Measurements from ENCODE around the gene GEMIN5.
"Not testable (repeated sequence)": the region's sequence is repeated elsewhere in the genome, so short reads cannot be mapped to it uniquely, and the experiment has no call there.

GEMIN5 gene

DNA sequence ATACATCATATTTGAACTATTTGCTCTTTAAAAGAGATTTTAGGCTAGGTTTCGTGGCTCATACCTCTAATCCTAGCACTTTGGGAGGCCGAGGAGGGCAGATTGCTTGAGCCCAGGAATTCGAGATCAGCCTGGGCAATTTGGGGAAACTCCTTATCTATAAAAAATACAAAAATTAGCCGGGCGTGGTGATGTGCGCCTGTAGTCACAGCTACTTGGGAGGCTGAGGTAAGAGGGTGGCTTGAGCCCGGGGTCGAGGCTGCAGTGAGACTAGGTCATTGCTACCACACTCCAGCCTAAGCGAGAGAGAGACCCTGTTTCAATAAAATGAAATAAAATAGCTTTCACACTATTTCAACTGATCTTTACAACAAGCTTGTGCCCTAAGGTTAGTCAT, 2.4 kb upstream of the GEMIN5 start:
- DNase-seq: no peak

DNA sequence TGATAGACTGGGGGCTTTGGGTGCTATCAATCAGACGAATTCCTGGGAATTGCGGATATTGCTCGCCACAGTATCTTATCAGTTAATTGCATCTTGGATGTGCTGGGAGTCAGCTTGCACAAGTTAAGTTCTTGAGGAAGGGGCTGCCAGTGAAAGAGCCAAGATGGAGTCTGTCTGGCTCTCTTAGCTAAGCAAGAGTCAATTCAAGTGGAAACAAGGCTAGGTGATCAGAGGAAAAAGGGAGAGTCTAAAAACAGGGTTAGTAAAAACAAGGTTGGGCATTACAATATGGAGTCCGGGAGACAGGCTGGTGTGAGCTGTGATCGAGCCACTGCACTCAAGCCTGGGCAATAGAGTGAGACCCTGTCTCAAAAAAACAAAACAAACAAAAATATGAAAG, 1.4 kb upstream of the GEMIN5 start:
- DNase-seq: not testable (repeated sequence)

DNA sequence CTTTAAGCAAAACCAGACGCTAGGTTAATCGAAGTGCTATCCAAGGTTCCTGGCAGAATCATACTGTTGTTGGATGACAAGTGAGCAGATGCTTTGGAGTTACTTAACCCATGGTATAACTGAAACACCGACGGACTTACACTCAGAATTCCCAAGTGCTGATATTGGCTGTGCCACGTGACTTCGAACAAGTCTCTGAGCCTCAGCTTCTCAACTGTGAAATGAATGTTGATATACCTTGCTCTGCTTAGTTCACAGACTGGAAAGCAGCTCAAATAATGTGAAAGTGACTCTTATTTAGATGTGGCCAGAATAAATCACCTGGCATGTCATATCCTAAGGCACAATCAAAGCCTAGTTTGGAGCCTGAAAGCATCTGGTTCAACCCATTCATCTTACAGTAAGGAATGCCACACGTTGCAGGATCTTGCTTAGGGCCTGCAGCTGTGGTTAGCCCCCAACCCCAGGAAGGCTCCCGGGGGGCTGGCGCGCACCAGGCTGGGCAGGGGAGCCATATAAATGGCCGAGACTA, 759 bp downstream of the GEMIN5 start:
- no peak for DNase-seq

DNA sequence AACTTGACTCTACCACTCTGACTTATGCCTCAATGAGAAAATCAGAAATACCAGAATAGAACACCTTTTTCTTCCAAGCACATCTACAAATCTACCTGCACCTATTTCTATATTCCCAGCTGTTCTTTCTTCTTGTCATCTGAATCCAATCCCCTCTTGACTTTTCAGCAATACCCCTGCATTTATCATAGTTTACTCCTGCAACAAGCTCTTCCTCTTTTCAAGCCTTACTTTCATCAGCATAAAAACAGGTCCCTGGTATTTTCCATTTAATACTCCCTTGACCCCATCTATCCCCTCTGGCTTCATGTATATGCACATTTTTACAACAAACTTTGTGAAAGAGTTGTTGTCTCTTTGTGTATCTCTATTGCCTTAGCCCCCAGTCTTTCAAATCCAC, 3.1 kb downstream of the GEMIN5 start:
- no peak for DNase-seq

DNA sequence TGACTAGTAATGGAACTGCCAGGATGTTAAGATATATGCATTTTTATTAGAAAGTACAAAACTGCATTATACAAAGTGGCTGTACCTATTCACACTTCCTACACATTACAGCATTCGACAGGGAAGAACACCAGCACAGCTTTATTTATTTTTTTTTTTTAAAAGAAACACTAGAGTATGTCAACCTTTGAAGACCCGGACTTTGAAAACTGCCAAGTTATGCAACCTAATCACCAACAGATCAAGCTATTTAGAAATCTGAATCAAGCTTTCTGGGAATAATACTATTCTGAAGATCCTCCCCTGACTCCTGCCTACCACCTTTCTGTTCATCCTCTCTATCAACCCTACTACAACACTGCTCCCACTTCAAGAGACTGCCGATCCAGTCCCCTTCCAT, 4.5 kb downstream of the GEMIN5 start:
- DNase-seq: no peak

DNA sequence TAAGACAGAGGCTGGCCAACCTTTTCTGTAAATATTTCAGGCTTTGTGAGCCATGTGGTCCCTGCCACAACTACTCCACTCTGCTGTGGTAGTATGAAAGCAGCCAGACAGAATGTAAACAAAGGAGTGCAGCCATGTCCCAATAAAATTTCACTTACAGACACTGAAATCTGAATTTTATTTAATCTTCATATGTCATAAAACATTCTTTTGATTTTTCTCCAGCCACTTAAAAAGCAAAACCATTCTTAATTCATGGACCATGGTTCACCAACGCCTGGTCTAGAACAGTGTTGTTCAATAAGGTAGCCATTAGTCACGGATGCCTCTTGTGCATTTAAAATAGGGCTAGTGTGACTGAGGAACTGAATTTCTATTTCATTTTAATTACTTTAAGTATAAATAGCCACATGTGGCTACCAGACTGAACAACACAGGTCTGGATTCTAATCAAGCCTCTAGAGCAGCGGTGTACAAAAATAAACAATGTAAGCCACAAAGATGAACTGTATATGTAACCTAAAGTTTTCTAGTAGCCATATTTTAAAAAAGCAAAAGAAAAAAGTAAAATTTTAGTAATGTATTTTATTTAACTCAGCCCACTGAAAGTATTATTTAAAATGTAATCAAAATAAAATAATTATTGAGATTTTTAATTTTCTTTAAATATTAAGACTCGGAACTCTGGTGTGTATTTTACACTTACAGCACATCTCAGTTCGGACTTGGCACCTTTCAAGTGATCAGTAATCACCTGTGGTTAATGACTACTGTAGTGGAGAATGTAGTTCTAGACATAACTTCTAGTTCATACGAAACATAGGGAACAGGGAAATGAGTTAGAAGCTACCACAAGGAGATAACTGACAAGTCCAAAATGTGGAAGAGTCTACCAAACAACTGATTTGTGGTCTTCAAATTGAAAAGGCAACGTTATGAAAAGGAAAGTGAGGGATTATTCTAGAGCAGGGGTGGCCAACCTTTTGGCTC, 14.3 kb downstream of the GEMIN5 start:
- DNase-seq: no peak

DNA sequence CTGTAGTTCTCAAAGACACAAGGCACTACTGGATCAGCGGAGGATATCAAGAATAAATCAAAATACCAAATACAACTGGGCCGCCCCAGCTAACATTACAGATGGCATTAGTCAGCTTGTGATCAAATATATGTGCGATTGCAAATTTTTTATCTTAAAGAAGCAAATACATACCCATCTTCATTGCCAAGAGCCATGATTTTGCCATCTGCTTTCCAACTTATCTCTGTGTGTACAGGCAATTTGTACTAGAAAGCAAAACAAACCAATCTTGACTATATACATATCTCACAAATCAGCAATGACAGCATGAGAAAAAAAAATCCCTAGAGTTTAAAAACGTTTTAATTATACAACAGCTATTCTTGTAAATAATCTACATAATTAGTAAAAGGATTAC, 20.3 kb downstream of the GEMIN5 start:
- no peak for DNase-seq

DNA sequence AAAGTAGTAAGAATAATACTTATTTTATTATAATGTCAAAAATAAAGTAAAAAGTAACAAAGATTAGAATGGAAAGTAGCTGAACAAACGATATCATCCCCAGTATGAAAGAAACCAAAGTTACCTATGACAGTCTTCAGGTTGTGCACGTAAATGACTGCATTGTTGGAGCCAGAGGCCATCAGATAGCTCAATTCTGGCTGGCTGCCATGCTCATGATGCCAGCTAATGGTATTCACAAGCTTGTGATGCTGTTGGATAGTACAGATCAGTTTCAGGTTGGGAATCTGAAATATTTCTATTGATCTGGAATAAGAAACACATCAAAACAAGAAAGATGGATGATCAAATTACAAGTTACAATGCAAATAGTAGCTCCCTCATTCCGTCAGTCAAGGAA, 21.1 kb downstream of the GEMIN5 start:
- DNase-seq: no peak

DNA sequence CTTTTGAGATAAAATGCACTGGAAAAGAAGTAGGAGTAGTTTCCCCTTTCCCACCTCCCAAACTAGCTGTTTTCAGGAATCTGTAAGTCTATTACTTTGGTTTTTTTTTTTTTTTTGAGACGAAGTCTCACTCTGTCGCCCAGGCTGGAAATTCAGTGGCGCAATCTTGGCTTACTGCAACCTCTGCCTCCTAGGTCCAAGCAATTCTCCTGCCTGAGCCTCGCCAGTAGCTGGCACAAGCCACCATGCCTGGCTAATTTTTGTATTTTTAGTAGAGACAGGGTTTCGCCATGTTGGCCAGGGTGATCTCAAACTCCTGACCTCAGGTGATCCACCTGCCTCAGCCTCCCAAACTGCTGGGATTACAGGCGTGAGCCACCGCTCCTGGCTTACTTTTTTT, 32.4 kb downstream of the GEMIN5 start:
- not testable (repeated sequence) for DNase-seq

DNA sequence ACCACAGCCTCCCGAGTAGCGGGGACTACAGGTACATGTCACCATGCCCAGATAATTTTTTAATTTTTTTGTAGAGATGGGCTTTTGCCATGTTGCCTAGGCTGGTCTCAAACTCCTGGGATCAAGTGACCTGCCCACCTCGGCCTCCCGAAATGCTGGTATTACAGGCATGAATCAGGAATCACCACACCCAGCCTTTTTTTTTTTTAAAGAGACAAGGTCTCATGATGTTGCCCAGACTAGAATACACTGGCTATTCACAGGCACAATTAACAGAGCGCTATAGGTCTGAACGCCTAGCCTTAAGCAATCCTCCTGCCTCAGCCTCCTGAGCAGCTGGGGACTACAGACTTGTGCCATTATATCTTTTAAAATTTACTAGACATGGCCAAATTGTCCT, 36.1 kb downstream of the GEMIN5 start:
- DNase-seq: no peak

DNA sequence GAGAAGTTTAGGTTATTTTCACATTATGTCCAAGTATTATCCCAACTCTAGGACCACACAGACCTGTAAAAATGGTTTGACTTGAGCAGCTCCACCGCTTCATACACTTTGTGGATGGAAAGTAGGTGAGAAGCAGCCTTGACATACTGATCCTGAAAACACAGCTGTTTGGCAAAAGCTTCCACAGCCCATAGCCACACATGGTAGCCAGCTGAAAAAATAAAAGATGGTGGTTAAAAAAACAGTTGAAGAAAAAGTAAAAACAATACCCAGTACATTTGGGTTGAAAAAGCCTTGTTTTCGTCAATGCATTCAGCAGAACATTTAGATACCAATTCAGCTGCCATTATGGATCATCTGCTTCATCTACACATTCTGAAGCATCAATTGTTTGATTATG, 36.7 kb downstream of the GEMIN5 start:
- no peak for DNase-seq

DNA sequence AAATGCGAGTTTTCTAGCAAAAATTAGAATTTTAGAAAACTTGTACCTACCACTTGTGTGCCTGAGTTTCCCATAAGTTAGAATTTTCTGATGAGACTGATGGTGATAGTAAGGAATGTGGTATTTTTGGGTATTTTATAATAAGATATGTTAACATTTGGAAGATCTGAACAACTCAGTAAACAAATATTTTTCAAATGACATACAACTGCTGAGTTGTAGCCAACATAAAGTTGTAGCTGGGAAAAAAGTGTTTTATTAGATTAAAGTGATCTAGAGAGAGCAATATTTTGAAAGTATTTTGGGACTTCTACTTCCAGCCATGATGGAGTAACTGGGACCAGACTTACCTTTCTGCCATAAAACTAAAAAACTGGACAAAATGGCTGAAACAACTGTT, 37.9 kb downstream of the GEMIN5 start:
- DNase-seq: no peak

DNA sequence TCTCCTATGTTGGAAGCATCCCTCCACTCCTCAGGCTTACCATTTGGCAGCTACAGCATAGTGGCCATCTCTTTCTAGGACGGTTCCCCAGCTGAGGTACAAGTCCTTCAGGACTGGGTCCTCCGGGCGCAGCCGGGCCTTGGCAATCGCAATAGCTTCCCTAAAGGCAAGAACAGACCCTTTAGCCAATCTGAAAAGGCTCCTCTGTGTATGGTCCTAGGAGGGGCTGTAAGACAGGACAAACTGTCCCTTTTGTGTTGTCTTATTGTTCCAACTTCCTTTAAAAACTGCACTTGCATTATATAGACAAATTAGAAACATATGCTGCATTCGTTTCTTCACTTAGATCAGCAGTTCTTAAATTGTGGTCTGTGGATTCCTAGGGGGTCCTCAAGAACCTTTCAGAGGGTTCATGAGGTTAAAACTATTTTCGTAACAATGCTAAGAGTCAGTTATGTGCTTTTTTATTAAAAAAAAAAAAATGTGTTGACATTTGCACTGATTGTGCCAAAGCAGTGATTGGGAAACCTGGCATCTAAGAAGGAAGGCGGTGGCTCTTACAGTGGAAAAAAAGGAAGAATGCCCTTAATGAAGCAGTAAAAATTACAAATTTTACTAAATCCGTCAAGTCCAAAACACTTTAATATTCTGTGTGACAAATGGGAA, 38.7 kb downstream of the GEMIN5 start:
- DNase-seq: no peak

DNA sequence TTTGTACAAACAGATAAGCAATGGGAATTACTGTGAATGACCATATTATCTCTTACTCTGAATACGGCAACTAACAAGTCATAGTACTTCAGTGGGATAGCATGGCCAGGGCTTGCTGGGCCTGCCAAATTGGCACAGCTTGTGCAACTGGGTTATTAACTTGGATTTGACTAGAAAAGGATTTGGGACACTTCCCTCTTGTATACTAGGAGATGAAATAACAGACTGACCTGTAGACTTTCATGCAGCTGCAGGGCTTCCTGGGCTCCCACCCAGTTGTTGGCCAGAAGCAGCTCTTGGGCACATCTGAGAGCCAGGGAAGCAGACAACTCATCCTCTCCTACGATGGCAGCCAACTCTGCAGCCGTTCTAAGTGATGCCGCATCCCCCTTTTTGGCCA, 39.8 kb downstream of the GEMIN5 start:
- no peak for DNase-seq

DNA sequence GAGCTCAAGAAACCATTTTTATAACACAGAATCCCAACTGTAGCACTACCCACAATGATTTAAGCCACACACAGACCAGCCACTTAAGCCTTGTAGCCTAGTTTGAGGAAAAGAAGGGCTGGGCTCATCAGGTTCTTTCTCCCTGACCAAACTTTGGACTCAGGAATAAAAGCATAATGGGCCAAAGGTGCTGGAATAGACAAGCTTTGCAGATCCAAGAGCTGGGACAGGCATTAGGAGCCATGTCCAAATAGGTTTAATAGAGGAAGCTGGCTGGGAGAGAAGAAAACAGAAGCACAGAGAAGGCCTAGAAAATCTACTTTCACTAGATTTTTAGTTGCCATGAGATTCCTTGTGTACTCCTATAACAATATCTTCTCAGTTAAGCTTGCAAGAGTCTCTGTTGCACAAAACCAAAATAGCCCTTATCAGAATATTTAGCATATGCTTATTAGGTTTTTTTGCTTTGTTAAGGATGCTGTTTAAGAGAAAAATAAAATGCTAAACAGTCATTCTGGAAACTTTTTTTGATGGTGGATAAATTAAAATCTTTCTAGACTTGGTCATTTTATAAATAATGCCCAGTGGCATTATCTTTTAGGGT, 41.3 kb downstream of the GEMIN5 start:
- DNase-seq: no peak

DNA sequence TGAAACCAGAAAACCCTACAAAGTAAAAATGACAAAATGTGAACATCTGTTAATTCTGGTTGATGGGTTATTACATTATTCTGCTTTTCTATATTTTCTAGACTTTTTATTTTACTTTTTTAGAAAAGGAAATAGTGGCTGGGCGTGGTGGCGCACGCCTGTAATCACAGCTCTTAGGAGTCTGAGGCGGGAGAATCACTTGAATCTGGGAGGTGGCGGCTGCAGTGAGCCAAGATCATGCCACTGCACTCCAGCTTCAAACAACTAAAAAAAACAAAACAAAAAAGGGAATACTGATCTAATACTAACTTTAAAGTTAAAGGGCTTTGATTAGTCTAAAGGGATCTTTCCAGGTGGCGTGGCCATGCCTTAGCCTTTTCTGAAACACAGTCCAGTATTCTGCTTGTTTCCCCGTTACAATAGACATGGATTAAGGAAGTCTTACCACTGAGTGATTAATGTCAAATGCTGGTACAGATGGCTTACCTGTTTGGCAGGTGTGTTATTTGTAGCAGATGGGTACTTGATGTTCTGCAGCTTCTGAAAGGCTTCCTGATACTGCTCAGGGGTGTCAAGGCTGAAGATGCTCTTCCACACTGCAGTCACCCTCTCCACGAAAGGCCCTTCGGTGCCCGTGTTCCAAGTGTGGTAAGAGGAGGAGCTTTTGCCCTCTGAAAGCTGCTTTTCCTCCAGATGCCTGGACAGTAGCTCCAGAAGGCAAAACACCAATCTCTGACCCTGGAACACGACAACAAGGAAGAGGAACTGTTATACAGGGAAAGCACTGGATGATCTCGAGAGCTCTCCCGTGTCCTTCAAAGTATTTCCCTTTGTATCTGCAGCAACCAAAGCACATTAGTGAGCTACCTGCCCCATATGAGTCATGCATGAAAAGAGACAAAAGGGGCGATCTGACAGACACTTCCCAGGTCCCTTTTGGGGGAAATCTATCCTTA, 42.1 kb downstream of the GEMIN5 start:
- DNase-seq: no peak

DNA sequence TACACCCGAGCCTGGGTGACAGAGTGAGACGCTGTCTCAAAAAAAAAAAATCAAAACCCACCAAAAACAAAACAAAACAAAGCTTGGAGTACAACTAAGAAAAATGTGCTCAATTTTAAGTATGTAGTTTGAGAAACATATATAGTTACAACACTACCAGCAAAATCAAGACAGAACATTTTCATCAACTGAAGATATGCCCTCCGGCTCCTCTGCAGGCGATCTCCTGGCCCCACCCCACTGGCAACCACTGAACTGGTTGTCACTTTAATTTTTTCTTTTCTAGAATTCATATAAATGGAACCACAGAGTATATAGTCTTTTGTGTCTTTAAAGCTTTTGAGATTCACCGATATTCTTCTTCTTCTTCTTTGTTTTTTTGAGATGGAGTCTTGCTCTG, 44.6 kb downstream of the GEMIN5 start:
- no peak for DNase-seq

DNA sequence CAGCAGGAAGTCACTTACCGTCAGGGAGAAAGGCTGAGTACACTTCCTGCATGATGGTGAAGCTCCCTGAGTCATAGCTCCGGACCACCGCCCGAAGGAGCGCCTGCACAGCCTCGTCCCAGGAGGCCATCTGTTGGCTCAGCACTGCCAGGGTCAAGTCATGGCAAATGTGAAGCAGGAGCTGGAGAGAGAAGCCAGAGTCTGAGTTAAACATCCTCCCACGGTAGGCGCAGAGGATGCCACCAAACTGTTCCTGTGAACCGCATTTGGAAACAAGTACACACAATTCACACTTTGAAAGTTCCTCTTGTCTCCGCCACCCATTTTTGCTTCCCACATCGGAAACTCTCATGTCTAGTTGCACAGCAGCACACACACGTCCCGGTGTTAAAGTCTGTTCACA, 45.6 kb downstream of the GEMIN5 start:
- no peak for DNase-seq

DNA sequence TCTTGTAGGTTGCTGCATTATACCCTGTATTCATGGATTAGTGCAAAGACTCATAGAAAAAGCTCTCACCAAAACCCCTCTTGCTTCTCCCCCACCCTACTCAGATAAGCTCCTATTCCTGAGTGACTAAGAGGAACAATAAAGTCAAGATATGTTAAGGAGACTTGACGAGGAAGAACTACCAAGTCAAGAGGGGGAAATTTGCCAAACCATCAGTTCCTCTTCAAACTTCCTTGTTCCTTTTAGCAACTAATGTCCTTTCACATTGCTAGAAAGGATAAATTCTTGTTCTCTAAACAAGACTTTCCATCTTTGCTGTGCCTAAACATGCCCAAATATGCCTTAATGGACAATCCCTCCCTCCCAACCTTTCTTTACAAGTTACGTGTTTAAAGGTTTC, 52.6 kb downstream of the GEMIN5 start:
- DNase-seq: no peak

DNA sequence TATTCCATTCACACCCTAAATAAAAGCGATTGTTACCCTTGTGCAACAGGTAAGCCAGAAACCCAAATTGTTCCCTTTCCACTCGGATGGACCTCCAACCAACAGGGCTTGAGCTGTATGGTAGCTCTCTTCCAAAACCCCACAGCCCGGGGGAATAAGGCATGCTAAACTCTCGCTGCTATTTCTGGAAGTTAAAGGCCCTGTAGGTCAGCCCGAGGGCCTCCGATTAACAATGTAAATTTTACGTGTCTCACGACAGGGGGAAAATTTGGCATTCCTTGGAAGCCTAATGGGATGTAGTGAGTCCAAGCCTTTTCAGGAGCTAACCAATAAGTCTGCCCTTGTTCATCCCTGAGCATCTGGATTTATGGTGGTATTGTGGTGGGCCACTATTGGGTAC, 53.6 kb downstream of the GEMIN5 start:
- DNase-seq: no peak

DNA sequence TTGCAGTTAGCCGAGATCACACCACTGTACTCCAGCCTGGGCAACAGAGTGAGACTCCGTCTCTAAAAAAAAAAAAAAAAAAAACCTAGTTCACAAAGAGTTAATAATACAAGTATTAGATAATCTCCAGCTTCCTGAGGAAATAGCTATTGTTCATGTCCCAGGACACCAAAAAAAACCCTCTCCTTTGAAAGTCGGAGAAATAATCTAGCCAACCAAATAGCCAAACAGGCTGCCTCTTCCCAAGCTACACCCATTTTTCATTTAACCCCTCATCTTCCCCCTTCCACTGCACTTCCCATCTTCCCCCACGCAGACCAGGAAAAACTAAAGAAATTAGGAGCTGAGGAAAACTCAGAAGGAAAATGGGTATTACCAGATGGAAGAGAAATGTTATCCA, 56.0 kb downstream of the GEMIN5 start:
- DNase-seq: no peak

DNA sequence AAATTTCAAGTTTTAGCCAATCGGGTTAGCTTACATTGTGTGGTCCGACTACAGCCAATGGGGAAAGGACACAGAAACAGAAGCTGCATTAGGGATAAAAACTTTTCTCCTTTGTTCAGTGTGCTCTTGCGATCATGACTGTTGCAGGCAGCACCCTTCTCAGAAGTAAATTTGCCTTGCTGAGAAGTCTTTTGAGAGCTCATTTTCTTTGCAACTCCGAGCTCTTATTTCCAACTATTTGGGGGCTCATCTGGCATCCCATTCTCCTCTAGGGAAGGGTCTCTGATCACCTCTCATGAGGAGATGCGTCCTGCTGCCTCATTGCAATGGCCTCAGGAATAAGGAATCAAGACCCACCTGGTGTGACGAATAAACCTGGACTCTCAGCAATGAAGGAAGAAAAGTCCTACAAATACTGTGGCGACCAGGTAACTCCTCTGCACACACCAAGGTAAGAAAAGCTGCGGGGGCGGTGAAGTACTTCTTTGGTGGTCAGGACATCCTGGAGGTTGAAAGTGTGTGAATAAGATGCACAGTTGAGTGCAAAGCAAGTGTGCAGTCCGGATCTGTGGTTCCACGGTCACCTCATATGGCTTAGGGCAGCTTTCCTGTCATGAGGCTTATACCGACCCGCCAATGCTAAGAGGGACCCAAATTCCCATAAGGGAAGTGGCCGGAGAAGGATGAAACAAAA, 59.2 kb downstream of the GEMIN5 start:
- DNase-seq: no peak

Measured in DMS79 treated with DMSO at 0.1 percent for 48 hours (cell line).